Measurements from ENCODE around the gene IL23A. TPM values are rescaled to one million over a fixed set of nuclear protein-coding genes. Genes with fewer than 3 reads are reported as not detected.
"Not testable (repeated sequence)": the region's sequence is repeated elsewhere in the genome, so short reads cannot be mapped to it uniquely, and the experiment has no call there.

The IL23A gene, protein sequence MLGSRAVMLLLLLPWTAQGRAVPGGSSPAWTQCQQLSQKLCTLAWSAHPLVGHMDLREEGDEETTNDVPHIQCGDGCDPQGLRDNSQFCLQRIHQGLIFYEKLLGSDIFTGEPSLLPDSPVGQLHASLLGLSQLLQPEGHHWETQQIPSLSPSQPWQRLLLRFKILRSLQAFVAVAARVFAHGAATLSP
- under 1 TPM; 0.49 to 1.00 (median 0.89) TPM for polyA plus RNA-seq (ENCODE audit: insufficient read length in 4 of 4)

DNA sequence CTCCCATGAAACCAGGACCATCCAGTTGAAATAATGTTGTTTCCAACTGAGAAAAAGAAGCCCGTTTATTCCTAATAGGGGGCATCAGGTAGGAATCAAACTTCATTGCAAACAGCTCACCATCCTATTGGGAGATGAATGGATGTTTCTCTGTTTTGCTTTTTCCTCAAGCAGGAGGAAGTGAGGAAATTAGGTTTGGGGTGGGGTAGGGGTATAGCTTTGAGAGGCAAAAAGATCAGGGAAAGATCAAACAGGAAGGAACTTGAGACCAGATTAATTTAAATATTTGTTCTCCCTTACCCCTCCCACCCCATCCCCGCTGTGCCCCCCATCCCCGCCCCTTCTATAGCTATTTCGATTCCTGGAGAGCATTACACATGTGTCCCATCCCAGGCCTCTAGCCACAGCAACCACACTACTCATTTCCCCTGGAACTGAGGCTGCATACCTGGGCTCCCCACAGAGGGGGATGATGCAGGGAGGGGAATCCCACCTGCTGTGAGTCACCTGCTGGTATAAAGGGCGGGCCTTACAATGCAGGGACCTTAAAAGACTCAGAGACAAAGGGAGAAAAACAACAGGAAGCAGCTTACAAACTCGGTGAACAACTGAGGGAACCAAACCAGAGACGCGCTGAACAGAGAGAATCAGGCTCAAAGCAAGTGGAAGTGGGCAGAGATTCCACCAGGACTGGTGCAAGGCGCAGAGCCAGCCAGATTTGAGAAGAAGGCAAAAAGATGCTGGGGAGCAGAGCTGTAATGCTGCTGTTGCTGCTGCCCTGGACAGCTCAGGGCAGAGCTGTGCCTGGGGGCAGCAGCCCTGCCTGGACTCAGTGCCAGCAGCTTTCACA is at the start of gene IL23A:
Gene IL23A (plus strand): TSS at position 577 of the 850 bp plus-strand sequence. CDS start 161 bp downstream, at position 738.
- no peak for DNase-seq (ENCODE audit: low read depth in 4 of 4, low spot score in 3 of 4)

DNA sequence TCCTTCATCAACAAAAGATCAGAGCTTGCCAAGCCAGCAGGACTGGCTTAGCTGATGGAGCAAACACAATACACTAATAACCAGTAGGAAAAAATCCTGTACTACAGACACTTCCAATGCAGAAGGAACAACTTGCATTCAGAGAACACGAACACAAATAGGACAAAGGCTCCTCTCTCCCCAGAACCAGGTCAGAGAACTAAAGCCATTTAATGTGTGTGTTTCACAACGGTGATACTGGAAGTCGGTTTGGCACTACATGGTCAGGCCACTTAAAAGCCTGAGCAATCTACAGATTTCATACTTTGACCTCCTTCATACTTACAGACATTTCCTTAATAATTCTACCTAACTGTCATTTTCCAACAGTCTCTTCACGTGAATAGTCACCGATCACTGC is 44.9 kb upstream of the IL23A start:
- no peak for DNase-seq (ENCODE audit: low read depth in 4 of 4, low spot score in 3 of 4)

DNA sequence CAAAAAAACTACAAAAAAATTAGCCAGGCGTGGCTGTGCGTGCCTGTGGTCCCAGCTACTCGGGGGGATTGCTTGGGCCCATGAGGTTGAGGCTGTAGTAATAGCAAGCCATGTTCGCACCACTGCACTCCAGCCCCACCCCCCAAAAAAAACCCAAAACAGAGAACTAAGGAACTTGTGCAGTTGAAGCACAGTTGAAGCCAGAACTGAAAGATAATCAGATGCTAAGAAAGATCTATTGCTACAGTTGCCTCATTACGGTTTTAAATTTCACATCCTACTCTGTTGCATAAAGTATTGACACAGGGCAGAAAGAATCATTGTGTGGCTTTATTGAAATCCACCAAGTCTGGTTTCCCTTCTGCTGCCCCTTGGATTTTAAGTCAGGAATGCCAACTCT is 42.4 kb upstream of the IL23A start:
- no peak for DNase-seq (ENCODE audit: low read depth in 4 of 4, low spot score in 3 of 4)

DNA sequence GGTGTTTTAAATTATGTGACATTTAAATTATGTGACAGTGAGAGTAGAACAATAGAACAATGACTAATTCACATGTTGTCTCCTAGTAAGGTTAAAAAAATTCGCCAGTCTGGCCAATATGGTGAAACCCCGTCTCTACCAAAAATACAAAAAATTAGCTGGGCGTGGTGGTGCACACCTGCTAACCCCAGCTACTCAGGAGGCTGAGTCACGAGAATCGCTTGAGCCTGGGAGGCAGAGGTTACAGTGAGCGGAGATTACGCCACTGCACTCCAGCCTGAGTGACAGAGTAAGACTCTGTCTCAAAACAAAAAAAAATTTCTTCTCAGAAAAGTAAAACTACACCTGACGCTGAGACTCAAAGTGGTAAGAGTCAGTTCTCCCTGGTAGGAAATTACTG is 41.3 kb upstream of the IL23A start:
- no peak for DNase-seq (ENCODE audit: low read depth in 4 of 4, low spot score in 3 of 4)

DNA sequence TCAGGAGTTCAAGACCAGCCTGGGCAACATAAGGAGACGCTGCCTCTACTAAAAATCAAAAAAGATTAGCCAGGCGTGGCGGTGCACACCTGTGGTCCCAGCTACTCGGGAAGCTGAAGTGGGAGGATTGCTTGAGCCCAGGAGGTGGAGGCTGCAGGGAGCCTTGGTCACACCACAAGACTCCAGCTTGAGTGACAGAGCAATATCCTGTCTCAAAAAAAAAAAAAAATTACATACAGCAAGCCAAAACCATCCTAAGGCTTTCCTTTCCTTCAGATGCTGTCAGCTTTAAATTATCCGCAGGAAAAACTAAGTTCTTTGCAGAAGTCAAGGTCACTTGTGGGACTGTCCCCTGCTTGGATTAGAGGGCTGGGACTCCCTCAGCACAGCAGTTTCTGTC is 39.9 kb upstream of the IL23A start:
- DNase-seq (ENCODE audit: low read depth in 4 of 4, low spot score in 3 of 4): no peak

DNA sequence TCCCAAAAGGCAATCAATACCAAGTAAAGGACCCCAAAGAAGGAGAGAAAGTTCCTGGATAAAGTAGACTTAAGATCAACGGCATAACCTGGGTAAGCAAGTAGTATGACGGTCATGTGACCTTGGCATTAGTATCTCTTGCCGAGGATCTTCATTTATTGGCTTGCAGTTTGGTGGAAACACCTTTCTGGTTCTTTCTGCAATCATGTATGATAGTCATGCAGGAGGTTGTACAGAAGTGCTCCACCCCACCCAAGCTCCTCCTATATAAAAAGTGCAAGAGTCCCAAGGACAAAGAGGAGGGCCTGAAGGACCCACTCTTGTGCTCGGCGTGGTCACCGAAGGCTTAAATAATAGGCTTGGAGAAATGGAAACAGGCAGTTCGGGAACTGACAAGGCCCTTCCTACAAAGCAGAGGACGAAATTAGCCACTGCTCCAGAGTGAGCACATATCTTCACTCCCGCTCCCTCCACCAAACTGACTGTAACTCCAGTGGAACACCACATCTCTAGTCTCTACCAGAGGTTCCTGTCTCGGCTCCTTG is 39.3 kb upstream of the IL23A start:
- DNase-seq (ENCODE audit: low read depth in 4 of 4, low spot score in 3 of 4): no peak

DNA sequence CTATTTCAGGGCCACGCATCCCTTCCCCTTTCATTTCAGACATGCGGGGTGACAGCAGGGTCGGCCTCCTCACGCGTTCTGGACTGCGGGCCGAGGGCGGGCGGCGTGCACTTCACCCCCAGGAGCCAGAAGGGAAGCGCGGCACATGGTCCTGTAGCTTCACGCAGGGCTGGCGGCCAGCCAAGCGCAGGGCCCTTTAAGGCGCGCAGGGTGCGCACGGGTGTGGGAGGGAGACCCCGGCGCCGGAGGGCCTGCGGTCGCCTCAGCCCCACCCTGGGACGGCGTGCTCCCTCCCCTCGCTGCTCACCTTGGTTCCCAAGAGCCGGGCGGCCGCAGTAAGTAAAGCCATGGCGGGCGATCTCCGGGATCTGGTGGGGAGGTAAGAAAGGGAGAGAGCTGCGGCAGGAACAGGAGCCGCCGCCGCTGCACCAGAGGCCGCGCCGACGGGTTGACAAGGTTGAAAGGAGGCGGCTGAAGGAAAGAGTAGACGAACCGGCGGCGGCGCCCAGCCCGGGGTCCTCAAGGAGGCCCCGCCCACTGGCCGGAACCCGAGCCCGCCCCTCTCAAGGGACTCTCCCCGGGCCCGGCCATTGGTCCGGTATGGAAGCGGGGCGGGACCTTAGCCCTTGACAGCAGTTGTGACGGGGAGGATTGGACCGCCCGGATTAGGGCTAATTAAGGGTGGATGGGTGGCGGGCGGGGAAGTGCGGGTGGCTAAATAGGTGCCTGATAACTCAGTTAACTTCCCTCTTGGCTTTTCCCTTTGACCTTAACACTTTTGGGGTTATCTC is 38.6 kb upstream of the IL23A start, which contains the start of gene CS:
Gene CS (minus strand): TSS at position 478 of the 791 bp plus-strand sequence. CDS start 129 bp downstream, at position 349.
- peak; percentile 90 to 97 (median 96) for DNase-seq (ENCODE audit: low read depth in 4 of 4, low spot score in 3 of 4)

DNA sequence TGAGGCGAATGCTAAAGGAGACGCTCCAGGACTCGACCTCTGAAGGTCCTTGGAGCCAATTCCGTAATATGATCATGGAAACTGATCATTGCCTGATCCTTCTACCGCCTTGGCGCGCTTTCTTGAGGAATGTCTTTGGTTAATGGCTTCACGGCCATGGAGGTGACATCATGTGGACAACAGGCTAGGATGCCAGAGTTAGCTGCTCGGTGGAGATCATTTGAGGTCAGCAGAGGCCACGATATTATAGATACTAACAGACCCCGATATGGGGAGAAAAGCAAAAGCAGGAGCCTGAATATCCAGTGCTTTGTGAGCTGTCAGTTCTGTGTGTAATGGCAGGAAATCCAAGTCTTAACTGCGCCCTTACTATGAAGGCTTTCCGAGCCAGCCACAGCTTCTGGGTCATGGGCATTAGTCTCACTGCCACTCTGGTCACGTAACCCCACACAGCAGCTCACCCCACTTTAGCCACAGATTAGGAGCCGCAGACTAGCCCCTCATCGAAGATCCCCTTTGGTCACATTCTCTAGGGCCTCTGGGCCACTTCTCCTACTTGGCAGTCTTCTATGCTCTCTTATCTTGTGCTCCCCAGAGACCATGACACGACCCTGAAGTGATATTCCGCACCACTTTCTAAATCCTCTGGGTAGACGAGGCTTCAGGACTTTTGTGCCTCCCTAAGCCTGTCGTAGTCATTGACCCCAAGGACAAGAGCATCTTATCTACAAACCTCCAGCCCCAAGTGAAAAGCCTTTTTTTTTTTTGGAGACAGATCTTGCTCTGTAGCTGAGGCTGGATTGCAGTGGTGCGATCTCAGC is 37.8 kb upstream of the IL23A start:
- no peak for DNase-seq (ENCODE audit: low read depth in 4 of 4, low spot score in 3 of 4)

DNA sequence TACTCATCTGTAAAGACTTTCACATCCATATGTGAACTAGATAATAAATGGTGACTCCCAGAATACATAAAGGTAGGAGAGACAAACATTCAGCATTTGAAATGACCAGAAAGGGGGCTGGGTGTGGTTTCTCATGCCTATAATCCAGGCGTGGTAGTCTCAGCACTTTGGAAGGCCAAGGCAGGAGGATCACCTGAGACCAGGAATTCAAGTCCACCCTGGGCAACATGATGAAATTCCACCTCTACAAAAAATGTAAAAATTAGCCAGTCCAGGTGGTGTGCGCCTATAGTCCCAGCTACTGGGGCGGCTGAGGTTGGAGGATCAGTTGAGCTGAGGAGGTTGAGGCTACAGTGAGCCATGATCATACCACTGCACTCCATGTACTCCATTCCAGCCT is 34.4 kb upstream of the IL23A start:
- no peak for DNase-seq (ENCODE audit: low read depth in 4 of 4, low spot score in 3 of 4)

DNA sequence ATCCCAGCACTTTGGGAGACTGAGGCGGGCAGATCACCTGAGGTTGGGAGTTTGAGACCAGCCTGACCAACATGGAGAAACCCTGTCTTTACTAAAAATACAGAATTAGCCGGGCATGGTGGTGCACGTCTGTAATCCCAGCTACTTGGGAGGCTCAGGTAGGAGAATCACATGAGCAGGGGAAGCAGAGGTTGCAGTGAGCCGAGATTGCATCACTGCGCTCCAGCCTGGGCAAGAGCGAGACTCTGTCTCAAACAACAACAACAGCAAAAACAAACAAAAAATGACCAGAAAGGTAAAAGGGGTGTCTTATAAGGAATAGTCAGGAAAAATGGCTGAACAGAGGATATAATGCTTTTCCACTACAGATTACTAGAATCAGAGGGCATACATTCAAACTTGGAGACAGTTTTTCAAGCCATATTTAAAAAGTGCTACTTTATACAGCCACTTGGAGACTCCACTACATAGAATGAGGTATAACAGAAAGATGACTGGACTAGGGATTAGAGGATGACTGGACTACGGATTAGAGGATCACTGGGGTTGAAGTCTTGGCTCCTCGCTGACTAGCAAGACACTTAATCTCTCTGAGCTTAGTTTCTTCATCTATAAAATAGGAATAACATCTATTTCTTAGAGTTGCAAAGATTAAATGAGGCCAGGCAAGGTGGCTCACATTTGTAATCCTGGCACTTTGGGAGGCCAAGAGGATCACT is 33.7 kb upstream of the IL23A start:
- DNase-seq (ENCODE audit: low read depth in 4 of 4, low spot score in 3 of 4): no peak

DNA sequence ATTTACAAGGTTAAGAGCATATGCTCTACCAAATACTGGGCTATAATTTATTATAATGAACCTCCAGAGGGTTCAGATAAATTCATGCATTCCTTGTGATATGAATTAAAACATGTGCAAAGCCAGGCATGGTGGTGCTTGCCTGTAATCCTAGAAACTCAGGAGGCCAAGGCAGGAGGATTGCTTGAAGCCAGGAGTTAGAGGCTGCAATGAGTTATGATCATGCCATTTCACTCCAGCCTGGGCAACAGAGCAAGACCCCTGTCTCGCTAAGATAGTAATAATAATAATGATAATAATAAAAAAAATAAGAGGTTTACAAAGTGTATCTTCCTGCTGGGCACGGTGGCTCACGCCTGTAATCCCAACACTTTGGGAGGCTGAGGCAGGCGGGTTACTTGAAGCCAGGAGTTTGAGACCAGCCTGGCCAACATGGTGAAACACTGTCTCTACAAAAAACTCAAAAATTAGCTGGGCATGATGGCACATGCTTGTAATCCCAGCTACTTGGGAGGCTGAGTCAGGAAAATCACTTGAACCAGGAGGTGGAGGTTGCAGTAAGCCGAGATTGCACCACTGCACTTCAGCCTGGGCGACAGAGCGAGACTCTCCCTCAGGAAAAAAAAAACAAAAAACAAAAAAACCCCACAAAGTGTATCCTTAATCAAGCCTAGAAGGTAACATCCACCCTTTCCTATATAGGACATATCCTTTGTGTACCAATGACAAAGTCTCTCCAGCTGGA is 31.3 kb upstream of the IL23A start:
- no peak for DNase-seq (ENCODE audit: low read depth in 4 of 4, low spot score in 3 of 4)

DNA sequence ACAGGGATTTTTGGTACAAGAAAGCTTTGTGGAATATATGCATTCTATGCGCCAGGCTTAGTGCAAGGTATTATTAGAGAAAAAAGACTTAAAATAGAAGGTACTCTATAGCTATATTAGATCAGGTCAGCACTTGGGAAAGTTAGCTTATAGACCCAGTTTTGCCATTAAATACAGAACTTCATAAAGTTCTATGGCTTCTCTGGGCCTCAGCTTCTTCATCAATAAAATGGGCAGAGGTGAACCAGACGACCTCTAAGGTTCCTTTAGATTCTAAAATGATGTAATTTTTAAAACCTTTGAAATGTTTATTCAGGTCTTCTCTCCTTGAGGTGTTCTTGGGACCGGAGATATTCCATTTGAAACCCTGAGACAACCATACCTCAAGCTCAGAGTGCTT is 30.0 kb upstream of the IL23A start:
- DNase-seq (ENCODE audit: low read depth in 4 of 4, low spot score in 3 of 4): no peak

DNA sequence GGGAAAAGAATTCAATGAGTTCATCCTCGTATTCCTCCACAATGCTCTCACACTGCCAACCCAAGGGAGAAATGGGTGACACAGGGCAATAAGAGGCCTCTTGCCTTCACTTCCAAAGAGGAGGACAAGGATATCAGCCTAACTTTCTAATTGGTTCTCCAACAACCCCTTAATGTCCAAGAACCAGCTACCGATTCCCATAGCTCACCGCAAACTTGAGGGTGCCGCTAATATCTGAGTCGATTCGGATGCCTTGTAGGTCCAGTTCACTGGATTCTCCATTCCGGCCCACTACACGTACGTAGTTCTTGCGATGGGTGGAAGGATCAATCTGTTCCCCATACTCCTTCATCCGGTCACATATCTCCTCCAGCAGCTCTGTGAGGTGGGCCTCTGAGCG is 27.7 kb upstream of the IL23A start:
- DNase-seq (ENCODE audit: low read depth in 4 of 4, low spot score in 3 of 4): no peak

DNA sequence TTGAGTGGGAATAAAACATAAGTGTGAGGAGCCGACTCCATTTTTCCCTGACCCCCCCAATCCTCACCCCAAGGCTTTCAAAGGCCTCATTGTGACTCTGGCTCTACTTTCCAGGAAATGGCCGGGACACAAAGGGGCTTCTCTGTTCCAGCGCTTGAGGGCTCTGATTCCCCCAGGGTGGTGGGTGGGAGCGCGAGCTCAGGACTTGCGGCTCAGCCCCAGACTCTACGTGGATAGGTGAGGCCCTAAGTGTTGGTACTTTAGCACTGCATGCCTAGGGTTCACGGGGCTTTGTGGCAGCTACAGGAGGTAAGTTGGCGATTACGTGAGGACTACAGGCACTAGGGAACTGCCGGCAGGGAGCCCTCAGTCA is 23.4 kb upstream of the IL23A start:
- no peak for DNase-seq (ENCODE audit: low read depth in 4 of 4, low spot score in 3 of 4)

DNA sequence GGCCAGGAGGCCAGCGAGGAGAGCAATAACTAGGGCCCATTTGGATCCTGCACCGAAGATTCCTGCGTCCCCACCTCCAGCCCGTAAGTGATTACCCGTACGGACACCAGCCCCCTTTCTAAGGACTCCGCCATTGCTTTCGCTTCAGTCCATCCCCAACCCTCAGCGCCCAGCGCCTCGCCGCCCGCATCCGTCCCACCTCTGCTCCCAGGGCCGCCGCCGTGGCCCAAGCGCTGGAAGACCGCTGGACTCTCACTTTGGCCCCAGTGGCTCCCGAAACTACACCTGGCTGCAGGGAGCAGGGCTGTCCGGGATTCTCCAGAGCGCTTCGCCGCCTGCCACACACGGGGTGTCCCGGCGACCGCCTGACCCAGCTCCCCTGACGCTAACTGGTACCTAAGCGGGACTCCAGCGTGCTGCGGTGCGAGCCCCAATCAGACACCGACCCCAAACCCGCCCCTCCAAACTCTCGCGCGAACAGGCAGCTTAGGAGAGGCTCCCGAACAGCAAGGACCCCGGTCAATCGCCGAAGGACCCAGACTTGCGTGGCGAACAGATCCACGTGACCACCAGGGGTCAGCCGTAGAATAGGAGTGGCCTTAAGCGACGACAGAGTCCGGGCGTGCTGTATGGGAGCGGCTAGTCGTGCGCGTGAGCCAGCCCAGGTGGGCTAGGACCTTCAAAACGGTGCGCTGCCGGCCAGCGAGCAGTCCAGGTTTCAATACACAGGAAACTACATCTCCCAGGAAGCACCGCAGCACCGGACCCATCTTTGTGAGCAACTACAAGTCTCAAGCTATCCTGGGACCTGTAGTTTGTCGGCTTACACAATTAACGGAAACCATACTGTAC is 22.8 kb upstream of the IL23A start, which contains the start of gene CNPY2:
Gene CNPY2 (minus strand): TSS at position 367 of the 852 bp plus-strand sequence. CDS start 771 bp downstream, outside the sequence.
- peak; percentile 91 to 97 (median 94) for DNase-seq (ENCODE audit: low read depth in 4 of 4, low spot score in 3 of 4)

DNA sequence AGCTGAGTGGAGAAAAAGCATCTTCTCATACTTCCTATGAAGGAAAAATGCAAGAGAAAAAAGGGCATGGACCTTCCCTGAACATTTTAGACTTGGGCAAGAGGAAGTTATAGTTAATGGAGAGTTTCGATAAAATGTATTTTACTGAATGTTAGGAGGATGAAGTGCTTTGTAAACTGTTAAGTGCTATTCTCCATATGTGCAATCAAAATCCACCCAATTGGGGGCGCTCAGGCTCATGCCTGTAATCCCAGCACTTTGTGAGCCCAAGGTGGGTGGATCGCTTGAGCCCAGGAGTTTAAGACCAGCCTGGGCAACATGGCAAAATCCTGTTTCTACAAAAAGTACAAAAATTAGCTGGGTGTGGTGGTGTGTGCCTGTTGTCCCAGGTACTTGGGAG is 21.0 kb upstream of the IL23A start:
- DNase-seq (ENCODE audit: low read depth in 4 of 4, low spot score in 3 of 4): no peak

DNA sequence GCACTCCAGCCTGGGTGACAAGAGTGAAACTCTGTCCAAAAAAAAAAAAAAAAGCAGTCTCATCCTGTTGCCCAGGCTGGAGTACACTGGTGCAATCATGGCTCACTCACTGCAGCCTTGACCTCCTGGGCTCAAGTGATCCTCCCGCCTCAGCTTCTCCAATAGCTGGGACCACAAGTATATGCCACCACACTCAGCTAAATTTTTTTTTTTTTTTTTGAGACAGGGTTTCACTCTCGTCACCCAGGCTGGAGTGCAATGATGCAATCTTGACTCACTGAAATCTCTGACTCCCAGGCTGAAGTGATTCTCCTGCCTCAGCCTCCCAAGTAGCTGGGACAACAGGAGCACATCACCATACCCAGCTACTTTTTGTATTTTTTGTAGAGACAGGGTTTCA is 17.7 kb upstream of the IL23A start:
- DNase-seq (ENCODE audit: low read depth in 4 of 4, low spot score in 3 of 4): no peak

DNA sequence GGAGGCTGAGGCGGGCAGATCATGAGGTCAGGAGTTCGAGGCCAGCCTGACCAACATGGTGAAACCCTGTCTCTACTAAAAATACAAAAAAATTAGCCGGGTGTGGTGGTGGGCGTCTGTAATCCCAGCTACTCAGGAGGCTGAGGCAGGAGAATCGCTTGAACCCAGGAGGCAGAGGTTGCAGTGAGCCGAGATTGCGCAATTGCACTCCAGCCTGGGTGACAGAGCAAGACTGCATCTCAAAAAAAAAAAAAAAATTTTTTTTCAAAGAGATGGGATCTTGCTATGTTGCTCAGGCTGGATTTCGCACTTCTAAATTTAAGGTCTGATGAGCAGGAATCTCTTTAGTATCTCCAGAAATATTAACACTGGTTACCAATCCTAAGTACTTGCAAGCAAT is 17.1 kb upstream of the IL23A start:
- not testable (repeated sequence) for DNase-seq (ENCODE audit: low read depth in 4 of 4, low spot score in 3 of 4)

All from right renal pelvis (tissue), 4 donors.